ENCODE data around the gene GPR42.

DNA sequence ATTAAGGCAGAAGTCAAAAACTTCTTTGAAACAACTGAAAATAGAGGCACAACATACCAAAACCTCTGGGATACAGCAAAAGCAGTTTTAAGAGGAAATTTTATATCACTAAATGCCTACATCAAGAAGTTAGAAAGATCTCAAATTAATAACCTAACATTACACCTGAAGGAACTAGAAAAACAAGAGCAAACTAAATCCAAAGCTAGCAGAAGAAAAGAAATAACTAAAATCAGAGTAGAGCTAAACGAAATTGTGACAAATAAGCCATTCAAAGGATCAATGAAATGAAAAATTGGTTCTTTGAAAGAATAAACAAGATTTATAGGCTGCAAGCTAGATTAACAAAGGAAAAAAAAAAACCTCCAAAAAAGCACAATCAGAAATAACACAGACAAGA lies 2.5 kb upstream of the GPR42 start:
- TF ChIP-seq, protein P1, sequence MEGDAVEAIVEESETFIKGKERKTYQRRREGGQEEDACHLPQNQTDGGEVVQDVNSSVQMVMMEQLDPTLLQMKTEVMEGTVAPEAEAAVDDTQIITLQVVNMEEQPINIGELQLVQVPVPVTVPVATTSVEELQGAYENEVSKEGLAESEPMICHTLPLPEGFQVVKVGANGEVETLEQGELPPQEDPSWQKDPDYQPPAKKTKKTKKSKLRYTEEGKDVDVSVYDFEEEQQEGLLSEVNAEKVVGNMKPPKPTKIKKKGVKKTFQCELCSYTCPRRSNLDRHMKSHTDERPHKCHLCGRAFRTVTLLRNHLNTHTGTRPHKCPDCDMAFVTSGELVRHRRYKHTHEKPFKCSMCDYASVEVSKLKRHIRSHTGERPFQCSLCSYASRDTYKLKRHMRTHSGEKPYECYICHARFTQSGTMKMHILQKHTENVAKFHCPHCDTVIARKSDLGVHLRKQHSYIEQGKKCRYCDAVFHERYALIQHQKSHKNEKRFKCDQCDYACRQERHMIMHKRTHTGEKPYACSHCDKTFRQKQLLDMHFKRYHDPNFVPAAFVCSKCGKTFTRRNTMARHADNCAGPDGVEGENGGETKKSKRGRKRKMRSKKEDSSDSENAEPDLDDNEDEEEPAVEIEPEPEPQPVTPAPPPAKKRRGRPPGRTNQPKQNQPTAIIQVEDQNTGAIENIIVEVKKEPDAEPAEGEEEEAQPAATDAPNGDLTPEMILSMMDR (IDR thresholded peaks at IDR 0.05 in 8 of 11, conservative IDR thresholded peaks at IDR 0.05 in 3 of 11), result no peak
- TF ChIP-seq POLR2A (IDR thresholded peaks at IDR 0.05) (no peak), POLR2AphosphoS5 (IDR thresholded peaks at IDR 0.05) (no peak)

Measured in spleen (tissue), 7 donors.